CD14-positive monocyte (primary cell): ENCODE measurements around the gene CHN2. TPM values are rescaled to one million over a fixed set of nuclear protein-coding genes. Genes with fewer than 3 reads are reported as not detected.

Experiments used
- DNase-seq, 3 donors: peaks; one replicate each; pipeline ENCODE4 v3.0.0-alpha.2; 2011 to 2022
- H2AFZ ChIP-seq: 2 replicates; pipeline ENCODE4 v1.6.0; 2012; ENCODE audit warnings: mild to moderate bottlenecking, low read depth, low read length, inconsistent platforms; ENCODE audit not compliant: insufficient read depth, poor library complexity, severe bottlenecking
- H3K27ac ChIP-seq, 2 donors: 1 replicate in 1 of 2; 2 replicates in 1 of 2; pipeline ENCODE4 v1.5.1; 2012 to 2013; ENCODE audit warnings: low read length in 2 of 2, control low read depth in 1 of 2, inconsistent platforms in 1 of 2, low read depth in 1 of 2, mild to moderate bottlenecking in 1 of 2
- H3K27me3 ChIP-seq, 2 donors: one replicate each; pipeline versions ENCODE4 v1.6.0 to v1.6.1; 2011 to 2013; ENCODE audit warnings: low read length in 2 of 2; ENCODE audit not compliant: control insufficient read depth in 2 of 2, insufficient read depth in 2 of 2
- H3K36me3 ChIP-seq, 2 donors: replicated peaks in 1 of 2; 1 replicate in 1 of 2; 2 replicates in 1 of 2; pipeline versions ENCODE4 v1.5.1 to v1.6.1; 2012 to 2013; ENCODE audit warnings: low read length in 2 of 2, control low read depth in 1 of 2, inconsistent platforms in 1 of 2, mild to moderate bottlenecking in 1 of 2; ENCODE audit not compliant: insufficient read depth in 2 of 2, control insufficient read depth in 1 of 2
- H3K4me1 ChIP-seq, 2 donors: 1 replicate in 1 of 2; 2 replicates in 1 of 2; pipeline versions ENCODE4 v1.5.1 to v1.6.1; 2012 to 2013; ENCODE audit warnings: low read length in 2 of 2, control low read depth in 1 of 2, inconsistent platforms in 1 of 2, mild to moderate bottlenecking in 1 of 2, moderate library complexity in 1 of 2; ENCODE audit not compliant: insufficient read depth in 2 of 2, control insufficient read depth in 1 of 2
- H3K4me2 ChIP-seq: replicated peaks from 2 replicates; pipeline ENCODE3; 2012; ENCODE audit warnings: low read length, moderate library complexity, mild to moderate bottlenecking; ENCODE audit not compliant: poor library complexity, severe bottlenecking; ENCODE audit errors: extremely low read depth
- H3K4me3 ChIP-seq, 3 experiments: fragments of 200-600 bp in 1 of 3; sonication (generic) in 1 of 3; replicated peaks in 1 of 3; 1 replicate in 2 of 3; 2 replicates in 1 of 3; pipeline ENCODE4 v1.5.1; 2011 to 2013; ENCODE audit warnings: low read length in 3 of 3, mild to moderate bottlenecking in 3 of 3, control low read depth in 2 of 3, low read depth in 2 of 3, inconsistent platforms in 1 of 3, moderate library complexity in 1 of 3
- H3K79me2 ChIP-seq: 2 replicates; pipeline ENCODE4 v1.6.0; 2012; ENCODE audit warnings: mild to moderate bottlenecking, control low read depth, inconsistent platforms, low read length, moderate library complexity; ENCODE audit not compliant: insufficient read depth
- H3K9ac ChIP-seq: 2 replicates; pipeline ENCODE4 v1.6.0; 2017; ENCODE audit warnings: low read length, mild to moderate bottlenecking; ENCODE audit not compliant: insufficient read depth, poor library complexity, severe bottlenecking
- H3K9me3 ChIP-seq, 2 donors: replicated peaks in 1 of 2; 1 replicate in 1 of 2; 2 replicates in 1 of 2; pipeline versions ENCODE4 v1.5.1 to v1.6.1; 2012 to 2013; ENCODE audit warnings: low read length in 2 of 2, control low read depth in 1 of 2; ENCODE audit not compliant: control insufficient read depth in 1 of 2, insufficient read depth in 1 of 2
- H4K20me1 ChIP-seq: 2 replicates; pipeline ENCODE4 v1.6.0; 2012; ENCODE audit warnings: mild to moderate bottlenecking, low read length, control low read depth, moderate library complexity; ENCODE audit not compliant: insufficient read depth
- H3K27ac Mint-ChIP-seq, 7 donors: one replicate each; pipeline ENCODE4 v1.8.0; 2020; ENCODE audit warnings: mild to moderate bottlenecking in 7 of 7, mixed read lengths in 7 of 7, moderate library complexity in 6 of 7, inconsistent platforms in 2 of 7
- H3K27me3 Mint-ChIP-seq, 3 donors: one replicate each; pipeline ENCODE4 v1.8.0; 2021 to 2022; ENCODE audit warnings: low read depth in 3 of 3, mild to moderate bottlenecking in 3 of 3, mixed read lengths in 3 of 3, moderate library complexity in 3 of 3, inconsistent platforms in 1 of 3
- H3K36me3 Mint-ChIP-seq, 2 donors: one replicate each; pipeline ENCODE4 v1.8.0; 2020; ENCODE audit warnings: mixed read lengths in 2 of 2, inconsistent platforms in 1 of 2, mild to moderate bottlenecking in 1 of 2
- H3K4me1 Mint-ChIP-seq: one replicate; pipeline ENCODE4 v1.8.0; 2020; ENCODE audit warnings: mild to moderate bottlenecking, mixed read lengths
- H3K4me3 Mint-ChIP-seq, 2 donors: one replicate each; pipeline ENCODE4 v1.8.0; 2020; ENCODE audit warnings: mild to moderate bottlenecking in 2 of 2, mixed read lengths in 2 of 2, moderate library complexity in 1 of 2
- H3K9me3 Mint-ChIP-seq, 7 donors: one replicate each; pipeline ENCODE4 v1.8.0; 2020 to 2022; ENCODE audit warnings: mixed read lengths in 7 of 7, mild to moderate bottlenecking in 6 of 7, moderate library complexity in 6 of 7, inconsistent platforms in 2 of 7
- CTCF ChIP-seq: fragments of 200-600 bp; IDR thresholded peaks from one replicate; pipeline ENCODE4 v1.8.0; 2022; ENCODE audit warnings: antibody characterized with exemption, mild to moderate bottlenecking
- WGBS: methylation state at CpG from one replicate; pipeline ENCODE4 v1.1.5; 2013; ENCODE audit warnings: missing lambda C conversion rate; ENCODE audit not compliant: insufficient coverage; 5-methylcytosine and 5-hydroxymethylcytosine counted together
- intact Hi-C, 2 donors: fragments of 100-400 bp; cut with micrococcal nuclease; formaldehyde crosslinking; loops; one replicate each; pipeline versions ENCODE4 v1.15.0 to v1.15.1; 2023
- polyA plus RNA-seq, 3 donors: library from polyadenylated mRNA; depleted of rRNA in 1 of 3; unstranded in 2 of 3; stranded (reverse) in 1 of 3; fragments of 300-500 nt in 2 of 3; fragments of >200 nt in 1 of 3; fragmentation: Illumina TruSeq in 2 of 3; gene quantifications; 1 replicate in 2 of 3; 2 replicates in 1 of 3; pipeline ENCODE4 v1.2.3, GENCODE V29; 2012 to 2021

Gene CHN2
- polyA plus RNA-seq, 3 donors, result 26.6 to 66.5 (median 44.8) TPM

GRCh38 chr7:29160080-29160479 lies 34.5 kb upstream of the CHN2 start:
- 100% methylated on average over 1 of the region's 2 CpGs for WGBS
- peaks cover 3 to 7% of the 10 kb centered on the region in 2 donors for H3K36me3 ChIP-seq
- no peak overlapping the region for H3K9ac ChIP-seq
- no peak overlapping the region for H3K4me3 ChIP-seq
- peaks cover 0 to 5% (median 0%) of the 10 kb centered on the region in 7 donors for H3K9me3 Mint-ChIP-seq
- DNase-seq, result no peak
- peaks cover 11 to 30% of the 10 kb centered on the region in 2 donors for H3K36me3 Mint-ChIP-seq
- H3K9me3 ChIP-seq, result no peaks in the 10 kb centered on the region
- H3K27me3 Mint-ChIP-seq, result peaks cover 0 to 2% (median 0%) of the 10 kb centered on the region in 3 donors
- no peak overlapping the region for H2AFZ ChIP-seq
- H3K79me2 ChIP-seq, result no peaks in the 10 kb centered on the region
- TF ChIP-seq CTCF, result no peak
- H3K27ac ChIP-seq, result no peak overlapping the region
- H3K27me3 ChIP-seq, result no peaks in the 10 kb centered on the region
- no peak overlapping the region for H3K4me3 Mint-ChIP-seq
- H3K27ac Mint-ChIP-seq, result peak overlapping the region in 1 of 7 donors; percentile 23
- H4K20me1 ChIP-seq, result peaks cover 69% of the 10 kb centered on the region
- intact Hi-C loops, result no loop called here
- no peak overlapping the region for H3K4me2 ChIP-seq
- peaks cover 24% of the 10 kb centered on the region for H3K4me1 Mint-ChIP-seq
- peaks cover 13 to 17% of the 10 kb centered on the region in 2 donors for H3K4me1 ChIP-seq

GRCh38 chr7:29161231-29161630 lies 33.3 kb upstream of the CHN2 start:
- H3K4me2 ChIP-seq, result no peak overlapping the region
- H3K9me3 ChIP-seq, result peaks cover 4 to 6% of the 10 kb centered on the region in 2 donors
- peaks cover 5 to 14% (median 7%) of the 10 kb centered on the region in 7 donors for H3K9me3 Mint-ChIP-seq
- H3K4me1 ChIP-seq, result peaks cover 13 to 16% of the 10 kb centered on the region in 2 donors
- H3K9ac ChIP-seq, result no peak overlapping the region
- H3K36me3 ChIP-seq, result no peaks in the 10 kb centered on the region
- H3K36me3 Mint-ChIP-seq, result peaks cover 7 to 31% of the 10 kb centered on the region in 2 donors
- H3K27ac Mint-ChIP-seq, result peak overlapping the region in 1 of 7 donors; percentile 65
- WGBS, result 20% methylated on average over 3 of the region's 4 CpGs
- TF ChIP-seq CTCF, result no peak
- no peak overlapping the region for H3K4me3 ChIP-seq
- H3K27me3 ChIP-seq, result no peaks in the 10 kb centered on the region
- H4K20me1 ChIP-seq, result peaks cover 69% of the 10 kb centered on the region
- peaks cover 24% of the 10 kb centered on the region for H3K4me1 Mint-ChIP-seq
- H3K27ac ChIP-seq, result no peak overlapping the region
- no peak overlapping the region for H2AFZ ChIP-seq
- peaks cover 4% of the 10 kb centered on the region for H3K79me2 ChIP-seq
- H3K27me3 Mint-ChIP-seq, result peaks cover 0 to 2% (median 0%) of the 10 kb centered on the region in 3 donors
- intact Hi-C loops, result no loop called here
- no peak overlapping the region for H3K4me3 Mint-ChIP-seq
- no peak for DNase-seq
